HepG2 (cell line): Measurements from ENCODE around the gene SYNJ2. TPM values are rescaled to one million over a fixed set of nuclear protein-coding genes. Genes with fewer than 3 reads are reported as not detected.

ENCODE experiments used
- GATAD2A ChIP-seq: IDR thresholded peaks from 2 replicates; pipeline ENCODE4 v1.6.1; 2016
- JUNB ChIP-seq: sonication (generic); formaldehyde crosslinking; IDR thresholded peaks from 2 replicates; pipeline ENCODE4 v1.8.0; 2022; ENCODE audit warnings: missing genetic modification reagents, mild to moderate bottlenecking, borderline replicate concordance
- KDM5B ChIP-seq: sonication (generic); formaldehyde crosslinking; IDR thresholded peaks from 2 replicates; pipeline ENCODE4 v1.4.0; 2020; ENCODE audit warnings: missing genetic modification reagents, mild to moderate bottlenecking, borderline replicate concordance
- RBFOX2 ChIP-seq: fragments of 200-400 bp; formaldehyde crosslinking; IDR thresholded peaks from 2 replicates; pipeline ENCODE4 v1.6.1; 2017; ENCODE audit warnings: low read depth, mild to moderate bottlenecking, low read length
- RERE ChIP-seq: IDR thresholded peaks from 2 replicates; pipeline ENCODE4 v1.6.1; 2016; ENCODE audit warnings: low read depth, missing genetic modification reagents, missing compliant biosample characterization
- SALL1 ChIP-seq: sonication (generic); formaldehyde crosslinking; IDR thresholded peaks from 2 replicates; pipeline ENCODE4 v1.8.0; 2022; ENCODE audit warnings: mild to moderate bottlenecking, missing genetic modification reagents
- ZBTB42 ChIP-seq: sonication (generic); formaldehyde crosslinking; IDR thresholded peaks from 2 replicates; pipeline ENCODE4 v1.5.0; 2020; ENCODE audit warnings: mild to moderate bottlenecking, missing genetic modification reagents
- ZNF781 ChIP-seq: sonication (generic); formaldehyde crosslinking; IDR thresholded peaks from 2 replicates; pipeline ENCODE4 v1.5.1; 2020; ENCODE audit warnings: borderline replicate concordance, mild to moderate bottlenecking, missing genetic modification reagents; ENCODE audit errors: not compliant biosample characterization
- ZSCAN29 ChIP-seq: sonication (generic); formaldehyde crosslinking; conservative IDR thresholded peaks from 2 replicates; pipeline ENCODE4 v1.4.0; 2020; ENCODE audit warnings: mild to moderate bottlenecking, missing genetic modification reagents
- polyA plus RNA-seq, 8 experiments: library from polyadenylated mRNA; depleted of rRNA in 3 of 8; stranded (reverse) in 7 of 8; unstranded in 1 of 8; fragments of >200 nt; fragmentation: Illumina TruSeq in 4 of 8; extraction: Trizol in 4 of 8; gene quantifications; 2 replicates each; pipeline versions ENCODE4 v1.2.1 to v1.2.3, GENCODE V29; 2011 to 2016; ENCODE audit warnings: low read depth in 4 of 8, missing spikeins in 1 of 8, mixed read lengths in 1 of 8; ENCODE audit not compliant: insufficient read depth in 1 of 8
- total RNA-seq, 5 experiments: library from RNA; depleted of rRNA; stranded (reverse); fragments of >200 nt; fragmentation: Illumina TruSeq; extraction: Trizol; gene quantifications; 2 replicates each; pipeline ENCODE4 v1.2.3, GENCODE V29; 2016; ENCODE audit warnings: low read depth in 1 of 5
- TF ChIP-seq, protein P1 (sequence below): sonication (generic); formaldehyde crosslinking; IDR thresholded peaks from 2 replicates; pipeline ENCODE4 v1.5.0; 2020; ENCODE audit warnings: missing genetic modification reagents, mild to moderate bottlenecking, borderline replicate concordance
- TF ChIP-seq, protein P2 (sequence below): sonication (generic); formaldehyde crosslinking; IDR thresholded peaks from 2 replicates; pipeline ENCODE4 v1.9.0; 2022; ENCODE audit warnings: low read depth, missing genetic modification reagents

The SYNJ2 gene
- total and polyA plus RNA-seq, 2 of the 13 experiments (the other 11 are each of a cell fraction or from before 2014, with no cell fraction given): 39.1 to 57.6 TPM

- TF ChIP-seq ZSCAN29 (CRISPR knock-in tag): no peak
- TF ChIP-seq, protein P1, sequence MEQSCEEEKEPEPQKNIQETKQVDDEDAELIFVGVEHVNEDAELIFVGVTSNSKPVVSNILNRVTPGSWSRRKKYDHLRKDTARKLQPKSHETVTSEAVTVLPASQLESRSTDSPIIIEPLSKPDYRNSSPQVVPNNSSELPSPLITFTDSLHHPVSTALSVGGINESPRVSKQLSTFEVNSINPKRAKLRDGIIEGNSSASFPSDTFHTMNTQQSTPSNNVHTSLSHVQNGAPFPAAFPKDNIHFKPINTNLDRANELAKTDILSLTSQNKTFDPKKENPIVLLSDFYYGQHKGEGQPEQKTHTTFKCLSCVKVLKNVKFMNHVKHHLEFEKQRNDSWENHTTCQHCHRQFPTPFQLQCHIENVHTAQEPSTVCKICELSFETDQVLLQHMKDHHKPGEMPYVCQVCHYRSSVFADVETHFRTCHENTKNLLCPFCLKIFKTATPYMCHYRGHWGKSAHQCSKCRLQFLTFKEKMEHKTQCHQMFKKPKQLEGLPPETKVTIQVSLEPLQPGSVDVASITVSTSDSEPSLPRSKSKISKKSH (CRISPR knock-in tag): no peak
- TF ChIP-seq KDM5B: peak; percentile 51; the same call in 1 of the 2 replicates
- no peak for TF ChIP-seq ZNF781 (CRISPR knock-in tag)
- TF ChIP-seq RBFOX2: no peak
- TF ChIP-seq GATAD2A: 0 out of 2 replicates have a peak, but pooled peaks have one; percentile 33
- no peak for TF ChIP-seq RERE (CRISPR knock-in tag)
- TF ChIP-seq SALL1: 0 out of 2 replicates have a peak, but pooled peaks have one; percentile 18
- TF ChIP-seq, protein P2, sequence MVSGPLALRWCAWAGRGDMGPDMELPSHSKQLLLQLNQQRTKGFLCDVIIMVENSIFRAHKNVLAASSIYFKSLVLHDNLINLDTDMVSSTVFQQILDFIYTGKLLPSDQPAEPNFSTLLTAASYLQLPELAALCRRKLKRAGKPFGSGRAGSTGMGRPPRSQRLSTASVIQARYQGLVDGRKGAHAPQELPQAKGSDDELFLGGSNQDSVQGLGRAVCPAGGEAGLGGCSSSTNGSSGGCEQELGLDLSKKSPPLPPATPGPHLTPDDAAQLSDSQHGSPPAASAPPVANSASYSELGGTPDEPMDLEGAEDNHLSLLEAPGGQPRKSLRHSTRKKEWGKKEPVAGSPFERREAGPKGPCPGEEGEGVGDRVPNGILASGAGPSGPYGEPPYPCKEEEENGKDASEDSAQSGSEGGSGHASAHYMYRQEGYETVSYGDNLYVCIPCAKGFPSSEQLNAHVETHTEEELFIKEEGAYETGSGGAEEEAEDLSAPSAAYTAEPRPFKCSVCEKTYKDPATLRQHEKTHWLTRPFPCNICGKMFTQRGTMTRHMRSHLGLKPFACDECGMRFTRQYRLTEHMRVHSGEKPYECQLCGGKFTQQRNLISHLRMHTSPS (CRISPR knock-in tag): peak; percentile 83
- TF ChIP-seq JUNB (CRISPR knock-in tag): peak; percentile 40; the same call in 1 of the 2 replicates
- no peak for TF ChIP-seq ZBTB42 (CRISPR knock-in tag)
Observed at GRCh38 chr6:158043586-158044524, 62.2 kb downstream of the SYNJ2 start (continued).
